Calu3 (cell line): ENCODE results near the gene PPP1R12B. TPM values are rescaled to one million over a fixed set of nuclear protein-coding genes. Genes with fewer than 3 reads are reported as not detected.
"Not testable (repeated sequence)": the region's sequence is repeated elsewhere in the genome, so short reads cannot be mapped to it uniquely, and the experiment has no call there.

Experiments
- BruUV-seq: library from RNA; stranded (reverse); fragments of 400-500 nt; replicated peaks from 2 replicates; lab custom pipeline; 2021; lab: Mats Ljungman, UMichigan
- CTCF ChIA-PET: fragments of 300-600 bp; sonication (Branson Sonifier 250); formaldehyde crosslinking; loops from one replicate; lab custom pipeline; 2022; ENCODE audit warnings: antibody characterized with exemption; lab: Charles Lee
- DNase-seq: peaks from one replicate; pipeline ENCODE4 v3.0.0; 2022
- H3K27ac Mint-ChIP-seq: one replicate; pipeline ENCODE4 v1.8.0; 2022; ENCODE audit warnings: mixed read lengths; ENCODE audit not compliant: unreplicated experiment
- H3K27me3 Mint-ChIP-seq: one replicate; pipeline ENCODE4 v1.8.0; 2022; ENCODE audit warnings: mixed read lengths; ENCODE audit not compliant: unreplicated experiment
- H3K36me3 Mint-ChIP-seq: one replicate; pipeline ENCODE4 v1.8.0; 2022; ENCODE audit warnings: mild to moderate bottlenecking, moderate library complexity, mixed read lengths; ENCODE audit not compliant: insufficient read depth, unreplicated experiment
- H3K4me1 Mint-ChIP-seq: one replicate; pipeline ENCODE4 v1.8.0; 2022; ENCODE audit warnings: mild to moderate bottlenecking, low read depth, mixed read lengths; ENCODE audit not compliant: unreplicated experiment
- H3K4me3 Mint-ChIP-seq: one replicate; pipeline ENCODE4 v1.8.0; 2022; ENCODE audit warnings: mild to moderate bottlenecking, low read depth, moderate library complexity, mixed read lengths; ENCODE audit not compliant: unreplicated experiment
- H3K9me3 Mint-ChIP-seq: one replicate; pipeline ENCODE4 v1.8.0; 2022; ENCODE audit warnings: low read depth, mixed read lengths; ENCODE audit not compliant: unreplicated experiment
- CTCF ChIP-seq: fragments of 200-600 bp; IDR thresholded peaks from one replicate; pipeline ENCODE4 v1.8.0; 2022; ENCODE audit warnings: antibody characterized with exemption; ENCODE audit not compliant: unreplicated experiment
- intact Hi-C: fragments of 100-400 bp; cut with micrococcal nuclease; formaldehyde crosslinking; loops from one replicate; pipeline ENCODE4 v1.10.0; 2022; ENCODE audit not compliant: unreplicated experiment
- total RNA-seq: library from RNA; stranded (reverse); gene quantifications from 2 replicates; pipeline ENCODE4 v1.2.3, GENCODE V29; 2022

Gene PPP1R12B
- total RNA-seq, 1 experiment from 2014 or later: 31.8 TPM

- no peaks in the 10 kb centered on the region for H3K36me3 Mint-ChIP-seq
- TF ChIP-seq CTCF: no peak
- no peak for DNase-seq
- peak overlapping the region; percentile 74 for H3K27ac Mint-ChIP-seq
- intact Hi-C loops: no loop called here
- peak overlapping the region; percentile 8 for H3K4me3 Mint-ChIP-seq
- peaks cover 25% of the 10 kb centered on the region for H3K4me1 Mint-ChIP-seq
- CTCF ChIA-PET: no interaction called here
- BruUV-seq: TSS peak; percentile 100
- no peaks in the 10 kb centered on the region for H3K27me3 Mint-ChIP-seq
- no peaks in the 10 kb centered on the region for H3K9me3 Mint-ChIP-seq
Measured at GRCh38 chr1:202531472-202531811, 182.9 kb downstream of the PPP1R12B start.

DNA sequence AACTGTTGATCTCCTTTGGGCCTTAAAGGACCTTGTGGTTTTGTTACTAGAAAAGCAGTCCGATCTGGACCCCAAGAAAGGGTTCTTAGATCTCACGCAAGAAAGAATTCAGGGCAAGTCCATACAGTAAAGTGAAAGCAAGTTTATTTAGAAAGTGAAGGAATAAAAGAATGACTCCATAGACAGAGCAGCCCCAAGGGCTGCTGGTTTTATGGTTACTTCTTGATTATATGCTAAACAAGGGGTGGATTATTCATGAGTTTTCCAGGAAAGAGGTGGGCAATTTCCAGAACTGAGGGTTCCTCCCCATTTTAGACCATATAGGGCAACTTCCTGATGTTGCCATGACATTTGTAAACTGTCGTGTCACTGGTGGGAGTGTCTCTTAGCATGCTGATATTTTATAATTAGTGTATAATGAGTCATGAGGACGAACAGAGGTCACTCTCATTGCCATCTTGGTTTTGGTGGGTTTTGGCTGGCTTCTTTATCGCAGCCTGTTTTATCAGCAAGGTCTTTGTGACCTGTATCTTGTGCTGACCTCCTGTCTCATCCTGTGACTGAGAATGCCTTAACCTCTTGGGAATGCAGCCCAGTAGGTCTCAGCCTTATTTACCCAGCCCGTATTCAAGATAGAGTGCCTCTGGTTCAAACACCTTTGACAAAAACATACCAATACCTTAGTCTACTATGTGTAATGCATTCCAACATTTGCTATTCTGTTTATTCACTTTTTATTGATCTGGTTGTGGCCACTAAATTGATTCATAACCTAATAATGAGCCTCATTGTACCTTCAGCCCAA lies 183.5 kb downstream of the PPP1R12B start:
- H3K9me3 Mint-ChIP-seq, H3K27me3 Mint-ChIP-seq, BruUV-seq, intact Hi-C loops, H3K36me3 Mint-ChIP-seq, CTCF ChIA-PET: not testable (repeated sequence)
- peak; percentile 68 for DNase-seq
- Mint-ChIP-seq H3K27ac (peak overlapping the region; percentile 74), H3K4me1 (peaks cover 25% of the 10 kb centered on the region), H3K4me3 (peak overlapping the region; percentile 8)

DNA sequence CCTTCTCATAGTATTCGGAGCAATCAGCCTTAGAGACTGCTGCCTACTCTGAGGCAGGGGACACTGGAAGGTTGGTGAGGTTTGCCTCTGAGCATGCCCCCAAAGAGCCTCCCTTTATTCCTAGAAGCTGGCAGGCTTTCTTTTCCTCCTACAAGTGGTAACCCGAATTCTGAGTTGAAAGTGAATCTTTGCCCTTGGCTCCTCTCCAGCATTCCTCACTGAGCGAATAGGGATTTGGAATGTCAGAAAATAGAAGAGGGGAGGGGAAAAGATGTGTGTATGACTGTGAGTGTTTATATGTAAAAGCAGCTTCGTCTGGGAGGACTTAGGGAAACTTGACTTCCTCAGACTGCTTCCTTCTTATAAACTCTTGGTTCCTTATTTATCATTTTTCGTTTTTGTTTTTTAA lies 190.7 kb downstream of the PPP1R12B start:
- intact Hi-C loops, CTCF ChIA-PET, H3K4me3 Mint-ChIP-seq, H3K27ac Mint-ChIP-seq, H3K9me3 Mint-ChIP-seq, H3K27me3 Mint-ChIP-seq, H3K36me3 Mint-ChIP-seq, BruUV-seq: not testable (repeated sequence)
- H3K4me1 Mint-ChIP-seq: peaks cover 13% of the 10 kb centered on the region
- DNase-seq: peak; percentile 13

GRCh38 chr1:202539583-202539982 lies 191.1 kb downstream of the PPP1R12B start:
- H3K36me3 Mint-ChIP-seq, DNase-seq, H3K4me3 Mint-ChIP-seq, H3K27ac Mint-ChIP-seq, BruUV-seq, H3K9me3 Mint-ChIP-seq, H3K27me3 Mint-ChIP-seq, intact Hi-C loops, CTCF ChIA-PET: not testable (repeated sequence)
- peaks cover 13% of the 10 kb centered on the region for H3K4me1 Mint-ChIP-seq

GRCh38 chr1:202540014-202540413 lies 191.5 kb downstream of the PPP1R12B start:
- CTCF ChIA-PET: no interaction called here
- no peaks in the 10 kb centered on the region for H3K27me3 Mint-ChIP-seq
- H3K4me1 Mint-ChIP-seq: peaks cover 13% of the 10 kb centered on the region
- no TSS peak for BruUV-seq
- no peak overlapping the region for H3K27ac Mint-ChIP-seq
- H3K4me3 Mint-ChIP-seq: no peak overlapping the region
- TF ChIP-seq CTCF: no peak
- DNase-seq: no peak
- intact Hi-C loops: no loop called here
- H3K36me3 Mint-ChIP-seq: no peaks in the 10 kb centered on the region
- H3K9me3 Mint-ChIP-seq: no peaks in the 10 kb centered on the region

DNA sequence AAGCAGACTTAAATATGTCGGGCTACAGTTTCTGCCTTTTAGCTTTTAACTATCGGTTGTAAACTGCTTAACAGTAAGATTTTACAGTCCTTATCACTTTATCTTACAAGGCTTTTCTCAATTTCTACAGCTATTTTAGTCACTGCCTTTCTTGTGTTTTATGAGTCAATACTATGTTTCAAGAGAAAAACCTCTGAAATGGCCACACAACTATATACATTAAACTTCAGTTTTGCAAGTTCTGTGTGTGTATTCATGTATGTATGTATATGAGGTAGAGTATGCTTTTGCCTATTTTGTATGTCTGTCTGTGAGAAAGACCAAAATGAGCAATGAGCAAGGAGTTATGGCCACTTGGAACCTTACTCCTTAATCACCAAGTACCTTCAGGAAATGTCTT lies 191.9 kb downstream of the PPP1R12B start:
- no peaks in the 10 kb centered on the region for H3K9me3 Mint-ChIP-seq
- CTCF ChIA-PET: no interaction called here
- peaks cover 13% of the 10 kb centered on the region for H3K4me1 Mint-ChIP-seq
- BruUV-seq: no TSS peak
- no peaks in the 10 kb centered on the region for H3K36me3 Mint-ChIP-seq
- H3K27ac Mint-ChIP-seq: no peak overlapping the region
- no peak for DNase-seq
- no peak overlapping the region for H3K4me3 Mint-ChIP-seq
- intact Hi-C loops: no loop called here
- no peak for TF ChIP-seq CTCF
- H3K27me3 Mint-ChIP-seq: no peaks in the 10 kb centered on the region

GRCh38 chr1:202540858-202541257 lies 192.4 kb downstream of the PPP1R12B start:
- intact Hi-C loops, H3K27ac Mint-ChIP-seq, BruUV-seq, DNase-seq, H3K36me3 Mint-ChIP-seq, CTCF ChIA-PET, H3K4me3 Mint-ChIP-seq, H3K27me3 Mint-ChIP-seq, H3K9me3 Mint-ChIP-seq: not testable (repeated sequence)
- H3K4me1 Mint-ChIP-seq: peaks cover 13% of the 10 kb centered on the region

GRCh38 chr1:202542415-202542814 lies 193.9 kb downstream of the PPP1R12B start:
- DNase-seq, H3K36me3 Mint-ChIP-seq, H3K27me3 Mint-ChIP-seq, BruUV-seq, H3K27ac Mint-ChIP-seq, CTCF ChIA-PET, intact Hi-C loops, H3K4me3 Mint-ChIP-seq, H3K9me3 Mint-ChIP-seq: not testable (repeated sequence)
- H3K4me1 Mint-ChIP-seq: peaks cover 25% of the 10 kb centered on the region
